Sigmoid colon (tissue), 4 donors: Measurements from ENCODE around the gene P4HTM.

Experiments used
- CTCF ChIP-seq, 4 experiments: fragments of 450-650 bp in 3 of 4; fragments of 200-600 bp in 1 of 4; IDR thresholded peaks; one replicate each; pipeline ENCODE4 v1.5.1; 2016 to 2019; ENCODE audit warnings: antibody characterized with exemption in 4 of 4, mild to moderate bottlenecking in 3 of 4, moderate library complexity in 2 of 4
- POLR2A ChIP-seq, 2 donors: fragments of 450-650 bp; IDR thresholded peaks; one replicate each; pipeline ENCODE4 v1.6.1; 2016; ENCODE audit warnings: antibody characterized with exemption in 2 of 2, mild to moderate bottlenecking in 2 of 2, moderate library complexity in 2 of 2
- POLR2AphosphoS5 ChIP-seq, 4 donors: sonication (generic); formaldehyde crosslinking; IDR thresholded peaks; one replicate each; pipeline ENCODE4 v1.6.1; 2017; ENCODE audit warnings: antibody characterized with exemption in 4 of 4

GRCh38 chr3:48945432-48945831, 44.6 kb upstream of the P4HTM start:
- TF ChIP-seq CTCF (IDR thresholded peaks at IDR 0.05) (no peak), POLR2AphosphoS5 (IDR thresholded peaks at IDR 0.05) (no peak), POLR2A (IDR thresholded peaks at IDR 0.05) (no peak)
